HG02981 (cell line): ENCODE data around the gene PLD4.
"Not testable (repeated sequence)": the region's sequence is repeated elsewhere in the genome, so short reads cannot be mapped to it uniquely, and the experiment has no call there.

Experiments
- ATAC-seq: cut with Tn5 transposase; IDR thresholded peaks from one replicate; pipeline ENCODE4 v1.9.1; 2021; ENCODE audit warnings: mild to moderate bottlenecking, moderate library complexity; ENCODE audit not compliant: unreplicated experiment

PLD4 gene

GRCh38 chr14:104885973-104886689, 38.5 kb upstream of the PLD4 start:
- ATAC-seq, result no peak

DNA sequence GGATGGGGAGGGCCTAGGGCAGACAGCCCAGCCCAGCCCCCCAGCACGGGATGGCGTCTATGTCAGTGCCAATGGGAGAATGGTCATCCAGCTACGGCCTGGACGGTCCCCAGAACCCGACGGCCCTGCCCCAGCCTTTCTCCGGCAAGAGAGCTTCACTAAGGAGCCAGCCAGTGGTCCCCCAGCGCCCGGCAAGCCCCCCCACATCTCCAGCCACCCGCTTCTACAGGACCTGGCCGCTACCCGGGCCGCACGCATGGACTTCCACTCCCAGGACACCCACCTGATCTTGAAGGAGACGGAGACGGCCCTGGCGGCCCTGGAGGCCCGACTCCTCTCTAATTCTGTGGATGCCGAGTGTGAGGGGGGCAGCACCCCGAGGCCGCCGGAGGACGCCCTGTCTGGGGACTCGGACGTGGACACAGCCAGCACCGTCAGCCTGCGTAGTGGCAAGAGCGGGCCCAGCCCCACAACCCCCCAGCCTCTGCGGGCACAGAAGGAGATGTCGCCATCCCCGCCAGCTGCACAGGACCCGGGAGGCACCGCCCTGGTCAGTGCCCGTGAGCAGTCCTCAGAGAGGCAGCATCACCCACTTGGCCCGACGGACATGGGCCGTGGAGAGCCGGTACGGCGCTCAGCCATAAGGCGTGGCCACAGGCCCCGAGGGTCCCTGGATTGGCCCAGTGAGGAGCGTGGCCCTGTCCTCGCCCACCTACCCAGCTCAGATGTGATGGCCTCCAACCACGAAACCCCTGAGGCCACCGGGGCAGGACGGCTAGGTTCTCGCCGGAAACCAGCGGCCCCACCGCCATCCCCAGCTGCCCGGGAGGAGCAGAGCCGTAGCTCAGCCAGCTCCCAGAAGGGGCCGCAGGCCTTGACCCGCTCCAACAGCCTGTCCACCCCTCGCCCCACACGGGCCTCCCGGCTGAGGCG, 37.7 kb upstream of the PLD4 start:
- ATAC-seq, result no peak

DNA sequence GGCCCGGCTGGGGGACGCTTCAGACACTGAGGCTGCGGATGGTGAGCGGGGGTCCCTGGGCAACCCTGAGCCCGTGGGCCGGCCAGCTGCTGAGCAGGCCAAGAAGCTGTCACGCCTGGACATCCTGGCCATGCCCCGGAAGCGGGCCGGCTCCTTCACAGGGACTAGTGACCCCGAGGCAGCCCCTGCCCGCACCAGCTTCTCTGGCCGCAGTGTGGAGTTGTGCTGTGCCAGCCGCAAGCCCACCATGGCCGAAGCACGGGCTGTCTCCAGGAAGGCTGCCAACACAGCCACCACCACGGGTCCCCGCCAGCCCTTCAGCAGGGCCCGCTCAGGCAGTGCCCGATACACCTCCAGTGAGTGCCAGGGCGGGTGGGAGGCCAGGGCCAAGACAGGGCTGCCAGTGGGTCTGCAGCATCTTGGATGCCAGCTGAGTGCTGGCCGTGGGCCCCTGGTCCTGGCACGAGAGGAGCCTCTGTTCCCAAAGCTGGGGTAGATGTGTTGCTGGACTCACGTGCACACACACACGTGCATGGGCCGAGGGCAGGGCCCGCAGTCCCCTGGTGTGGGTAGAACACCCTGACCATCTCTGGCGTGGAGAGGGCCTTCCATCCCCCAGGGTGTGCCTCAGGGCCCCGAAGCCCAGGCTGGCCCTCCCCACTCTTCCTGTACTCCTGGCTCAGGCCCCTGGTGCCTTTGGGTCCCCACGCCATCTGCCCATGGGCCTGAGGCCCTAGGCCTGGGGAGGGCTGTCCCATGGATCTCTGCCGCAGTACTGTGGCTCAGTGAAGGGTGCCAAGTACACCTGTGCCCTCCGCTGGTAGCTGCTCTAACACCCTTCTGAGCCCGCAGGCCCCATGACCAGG, 36.8 kb upstream of the PLD4 start:
- no peak for ATAC-seq

DNA sequence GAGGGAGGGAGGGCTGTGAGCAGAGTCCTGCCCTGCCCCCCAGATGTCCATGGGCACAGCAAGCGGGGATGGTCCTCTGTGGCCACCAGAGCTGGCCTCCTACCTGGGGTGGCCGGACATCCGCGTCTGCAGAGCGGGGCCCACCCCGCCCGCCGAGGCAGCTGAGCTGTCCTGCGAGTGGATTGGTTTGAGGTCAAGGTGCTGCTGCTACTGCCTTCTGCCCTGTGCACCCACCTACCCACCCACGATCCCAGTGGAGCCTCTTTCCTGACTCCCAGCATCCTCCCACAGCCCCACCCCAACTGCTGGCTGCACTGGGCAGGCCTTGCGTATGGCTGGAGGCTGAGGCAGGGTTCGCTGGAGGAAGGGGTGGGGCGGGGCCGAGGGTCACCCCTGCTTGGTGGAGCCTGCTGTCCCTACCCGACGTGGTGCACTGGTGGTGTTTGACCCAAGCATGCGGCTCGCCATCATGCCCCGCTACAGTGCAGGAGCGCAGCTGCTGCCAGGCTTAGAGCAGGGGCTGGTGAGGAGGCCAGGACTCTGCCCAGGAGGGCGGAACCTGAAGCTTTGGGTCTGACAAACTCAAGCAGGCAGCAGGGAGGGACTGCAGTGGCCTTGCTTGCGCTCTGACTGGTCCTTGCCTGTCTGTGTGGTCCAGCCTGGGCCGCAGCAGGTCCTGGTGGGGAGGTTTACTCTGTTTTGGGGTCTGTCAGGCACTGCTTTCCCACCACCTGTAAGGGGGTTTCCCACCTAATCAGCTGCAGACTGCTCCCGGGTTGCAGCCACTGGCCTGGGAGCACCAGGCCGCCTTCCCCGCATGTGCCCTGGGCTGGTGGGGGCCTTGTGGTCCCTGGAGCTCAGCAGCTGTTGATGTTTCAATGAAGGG, 35.9 kb upstream of the PLD4 start:
- no peak for ATAC-seq

DNA sequence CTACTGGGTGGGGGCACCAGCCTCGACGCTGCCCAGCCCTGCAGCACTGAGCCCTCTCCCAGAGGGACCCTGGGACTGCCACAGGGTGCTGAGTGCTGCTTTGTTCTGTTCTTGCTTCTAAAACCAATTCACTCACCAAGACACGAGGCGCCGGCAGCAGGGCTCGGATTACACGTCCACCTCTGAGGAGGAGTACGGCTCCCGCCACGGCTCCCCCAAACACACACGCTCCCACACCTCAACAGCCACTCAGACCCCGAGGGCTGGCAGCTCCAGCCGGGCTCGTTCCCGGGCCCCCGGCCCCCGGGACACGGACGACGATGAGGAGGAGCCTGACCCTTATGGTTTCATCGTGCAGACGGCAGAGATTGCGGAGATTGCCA, 35.3 kb upstream of the PLD4 start:
- no peak for ATAC-seq

DNA sequence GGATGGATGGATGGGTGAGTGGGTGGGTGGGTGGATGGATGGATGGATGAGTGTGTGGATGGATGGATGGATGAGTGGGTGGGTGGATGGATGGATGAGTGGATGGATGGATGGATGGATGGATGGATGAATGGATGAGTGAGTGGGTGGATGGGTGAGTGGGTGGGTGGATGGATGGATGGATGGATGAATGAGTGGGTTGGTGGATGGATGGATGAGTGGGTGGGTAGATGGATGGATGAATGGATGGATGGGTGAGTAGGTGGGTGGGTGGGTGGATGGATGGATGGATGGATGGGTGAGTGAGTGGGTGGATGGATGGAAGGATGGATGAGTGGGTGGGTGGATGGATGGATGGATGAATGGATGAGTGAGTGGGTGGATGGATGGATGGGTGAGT, 34.4 kb upstream of the PLD4 start:
- not testable (repeated sequence) for ATAC-seq

GRCh38 chr14:104891121-104891551, 33.5 kb upstream of the PLD4 start:
- no peak for ATAC-seq

DNA sequence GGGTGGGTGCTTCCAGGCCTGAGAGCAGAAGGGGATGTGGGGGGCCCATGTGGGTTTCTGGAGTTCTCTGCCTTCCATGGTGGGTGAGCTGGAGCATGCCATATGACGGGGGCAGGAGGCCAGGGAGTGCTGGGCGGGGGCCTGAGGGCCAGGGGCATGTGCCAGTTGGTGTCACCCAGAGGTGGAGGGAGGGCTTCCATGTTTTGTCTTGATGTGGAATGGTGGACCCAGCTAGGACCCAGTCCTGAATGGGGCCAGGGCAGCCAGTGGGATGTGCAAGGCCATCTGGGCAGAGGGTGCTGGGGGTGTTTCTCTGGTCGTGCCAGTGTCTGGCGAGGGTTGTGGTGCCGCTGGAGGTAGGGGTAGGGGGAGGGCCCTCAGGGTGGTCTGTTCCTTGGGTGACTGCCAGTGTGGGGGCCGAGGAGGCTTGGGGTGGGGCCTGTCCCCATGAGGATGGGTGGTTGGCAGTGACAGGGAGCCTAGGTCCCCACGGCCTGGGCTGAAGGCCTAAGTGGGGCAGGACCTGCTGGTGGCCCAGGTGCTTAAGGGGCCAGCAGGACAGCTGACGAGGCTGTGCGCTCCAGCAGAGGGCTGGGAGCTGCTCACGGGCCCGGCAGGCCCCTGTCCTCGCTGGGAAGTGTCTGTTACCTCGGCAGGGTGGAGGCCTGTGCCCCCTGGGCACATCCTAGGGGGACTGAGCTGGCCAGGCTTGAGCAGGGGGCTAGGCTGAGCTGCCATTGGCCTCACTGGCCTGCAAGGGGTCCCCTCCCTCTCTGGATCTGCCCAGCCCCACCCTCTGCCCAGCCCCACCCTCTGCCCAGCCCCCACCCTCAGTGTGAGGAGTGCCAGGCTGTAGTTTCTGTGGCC, 32.8 kb upstream of the PLD4 start:
- no peak for ATAC-seq

- ATAC-seq, result no peak
These were observed 31.9 kb upstream of the PLD4 start for GRCh38 chr14:104892531-104893434.

- ATAC-seq, result no peak
These were observed 31.1 kb upstream of the PLD4 start for GRCh38 chr14:104893435-104894207.

GRCh38 chr14:104894331-104895206, 30.1 kb upstream of the PLD4 start:
- no peak for ATAC-seq

DNA sequence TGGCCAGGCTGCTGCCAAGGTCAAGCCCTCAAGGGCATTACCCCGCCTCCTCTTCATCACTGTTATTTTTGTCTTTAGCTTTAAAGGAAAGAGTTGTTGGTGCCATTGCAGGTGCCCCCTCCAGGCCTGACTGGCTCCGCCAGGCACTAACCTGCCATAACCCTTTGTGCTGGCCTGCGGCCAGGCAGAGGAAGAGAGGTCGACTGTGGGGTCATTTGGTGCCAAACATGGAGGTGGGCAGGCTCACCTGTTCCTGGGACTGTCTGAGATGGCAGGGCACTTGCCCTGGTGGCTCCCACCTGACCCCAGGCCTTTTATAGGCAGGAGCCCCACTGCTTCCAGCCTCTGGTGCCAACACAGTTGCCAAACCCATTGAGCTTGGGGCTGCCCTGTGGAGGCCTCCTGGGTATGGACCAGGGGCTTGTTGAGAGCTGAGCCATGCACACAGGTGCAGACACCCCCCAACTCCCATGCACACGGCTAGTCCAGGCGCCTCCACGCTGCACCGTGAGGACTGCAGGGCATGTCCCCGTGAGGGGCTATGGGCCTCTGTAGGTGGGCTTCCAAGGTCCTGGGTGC, 29.4 kb upstream of the PLD4 start:
- ATAC-seq, result no peak

DNA sequence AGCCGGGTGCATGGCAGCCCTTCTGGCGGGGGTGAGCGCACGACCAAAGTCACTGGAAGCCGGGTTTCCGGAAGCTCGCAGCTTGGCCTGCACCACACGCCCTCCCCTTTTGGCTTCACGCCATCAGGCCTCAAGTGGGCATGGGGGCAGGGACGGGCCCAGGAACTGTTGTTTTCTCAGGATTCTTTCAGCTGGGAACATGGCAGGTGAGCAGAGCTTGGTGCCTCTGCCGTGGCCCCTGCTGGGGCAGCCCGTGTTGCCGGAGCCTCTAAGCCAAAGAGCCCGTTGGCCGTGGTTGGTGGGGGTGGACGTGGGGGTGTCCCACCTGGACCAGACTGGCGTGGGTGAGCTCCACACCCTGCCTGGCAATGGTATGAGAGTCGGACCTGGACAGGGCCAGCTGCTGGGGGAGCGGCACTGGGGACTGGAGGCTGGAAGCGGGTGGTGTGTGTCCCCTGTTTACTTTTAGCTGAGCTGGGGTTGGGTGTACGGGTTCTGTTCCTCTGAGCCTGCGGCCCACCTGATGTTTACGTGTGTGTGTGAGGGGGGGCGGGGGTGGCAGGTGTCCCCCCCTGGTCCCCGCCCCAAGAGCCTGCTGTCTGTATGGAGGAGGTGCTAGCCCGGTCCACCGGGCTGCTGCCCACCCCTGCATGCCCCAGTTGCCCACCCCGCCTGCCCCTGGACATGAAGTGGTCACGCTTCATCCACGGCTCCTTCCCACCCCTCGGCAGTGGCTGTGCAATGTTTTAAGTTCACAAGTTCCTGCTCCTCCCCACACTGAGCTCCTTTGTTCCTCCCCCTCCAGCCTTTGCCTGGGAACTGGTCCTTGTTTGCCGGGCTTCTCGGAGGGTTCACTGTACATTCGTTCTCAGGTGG, 28.7 kb upstream of the PLD4 start:
- no peak for ATAC-seq

- no peak for ATAC-seq
These were observed 27.1 kb upstream of the PLD4 start for GRCh38 chr14:104897330-104898194.
